IMR-90 (cell line): Measurements from ENCODE around the gene STARD6.

Source experiments
- BHLHE40 ChIP-seq: fragments of 150-350 bp; IDR thresholded peaks from 2 replicates; pipeline ENCODE4 v1.6.1; 2016; ENCODE audit warnings: mild to moderate bottlenecking, low read depth, low read length
- CEBPB ChIP-seq: IDR thresholded peaks from 2 replicates; pipeline ENCODE4 v1.6.1; 2012; ENCODE audit warnings: low read depth, low read length, improper control_type of control experiment
- CHD1 ChIP-seq: IDR thresholded peaks from 2 replicates; pipeline ENCODE4 v1.6.1; 2012; ENCODE audit warnings: low read depth, low read length, improper control_type of control experiment
- CTCF ChIP-seq: conservative IDR thresholded peaks from 2 replicates; pipeline ENCODE4 v1.5.1; 2012; ENCODE audit warnings: mild to moderate bottlenecking, low read depth, low read length, improper control_type of control experiment
- ELK1 ChIP-seq: fragments of 150-350 bp; IDR thresholded peaks from 2 replicates; pipeline ENCODE4 v1.6.1; 2016; ENCODE audit warnings: low read depth, mild to moderate bottlenecking, low read length, moderate library complexity, borderline replicate concordance
- FOS ChIP-seq: fragments of 150-350 bp; IDR thresholded peaks from 2 replicates; pipeline ENCODE4 v1.6.1; 2016; ENCODE audit warnings: low read depth, low read length
- MAFK ChIP-seq: IDR thresholded peaks from 2 replicates; pipeline ENCODE4 v1.6.1; 2012; ENCODE audit warnings: low read depth, low read length, improper control_type of control experiment
- MAZ ChIP-seq: IDR thresholded peaks from 2 replicates; pipeline ENCODE4 v1.6.1; 2012; ENCODE audit warnings: low read depth, mild to moderate bottlenecking, low read length, improper control_type of control experiment, moderate library complexity, borderline replicate concordance
- MXI1 ChIP-seq: IDR thresholded peaks from 2 replicates; pipeline ENCODE4 v1.6.1; 2012; ENCODE audit warnings: low read depth, mild to moderate bottlenecking, low read length, moderate library complexity, borderline replicate concordance
- POLR2A ChIP-seq: IDR thresholded peaks from 2 replicates; pipeline ENCODE4 v1.6.1; 2012; ENCODE audit warnings: mild to moderate bottlenecking, low read depth, low read length
- RAD21 ChIP-seq: IDR thresholded peaks from 2 replicates; pipeline ENCODE4 v1.6.1; 2012; ENCODE audit warnings: low read length, improper control_type of control experiment
- RFX5 ChIP-seq: IDR thresholded peaks from 2 replicates; pipeline ENCODE4 v1.8.0; 2012; ENCODE audit warnings: low read depth, mild to moderate bottlenecking, low read length, moderate library complexity
- SMC3 ChIP-seq: fragments of 150-350 bp; IDR thresholded peaks from 2 replicates; pipeline ENCODE4 v1.6.1; 2016; ENCODE audit warnings: low read depth, mild to moderate bottlenecking, antibody characterized with exemption, low read length, moderate library complexity
- USF2 ChIP-seq: fragments of 150-350 bp; IDR thresholded peaks from 2 replicates; pipeline ENCODE4 v1.6.1; 2017; ENCODE audit warnings: mild to moderate bottlenecking, antibody characterized with exemption, low read length, low read depth

- TF ChIP-seq USF2 (no peak), CTCF (no peak), CEBPB (no peak), SMC3 (no peak), ELK1 (no peak), RFX5 (no peak), POLR2A (no peak), BHLHE40 (no peak), MXI1 (no peak), RAD21 (no peak), MAZ (no peak), CHD1 (no peak), FOS (no peak), MAFK (no peak)
Observed at GRCh38 chr18:54323970-54324369, 33.7 kb downstream of the STARD6 start.
